BE2C (cell line): ENCODE results near the gene TTBK2. TPM values are rescaled to one million over a fixed set of nuclear protein-coding genes. Genes with fewer than 3 reads are reported as not detected.
A peak's percentile ranks its signal among the peaks of the same experiment; 100 is the strongest.
"Not testable (repeated sequence)": the region's sequence is repeated elsewhere in the genome, so short reads cannot be mapped to it uniquely, and the experiment has no call there.

ENCODE experiments used
- DNase-seq: peaks from one replicate; pipeline ENCODE4 v3.0.0-alpha.2; 2020
- H3K27me3 ChIP-seq: fragments of 250-450 bp; sonication (Bioruptor Pico); 2 replicates; pipeline ENCODE4 v1.5.1; 2020; ENCODE audit warnings: mild to moderate bottlenecking
- H3K36me3 ChIP-seq: fragments of 250-450 bp; sonication (Bioruptor Pico); 2 replicates; pipeline ENCODE4 v1.5.1; 2020; ENCODE audit warnings: mild to moderate bottlenecking
- H3K4me1 ChIP-seq: fragments of 250-450 bp; sonication (Bioruptor Pico); 2 replicates; pipeline ENCODE4 v1.5.1; 2020
- H3K4me3 ChIP-seq: 2 replicates; pipeline ENCODE4 v1.5.1; 2011; ENCODE audit warnings: low read depth, low read length
- H3K9me3 ChIP-seq: fragments of 250-450 bp; sonication (Bioruptor Pico); 2 replicates; pipeline ENCODE4 v1.5.1; 2020
- CTCF ChIP-seq: IDR thresholded peaks from 2 replicates; pipeline ENCODE4 v1.5.1; 2012; ENCODE audit warnings: mild to moderate bottlenecking, low read depth, low read length
- polyA plus RNA-seq: library from polyadenylated mRNA; unstranded; fragments of >200 nt; gene quantifications from one replicate; pipeline ENCODE4 v1.2.1, GENCODE V29; 2012; ENCODE audit warnings: low read depth, missing spikeins; ENCODE audit not compliant: insufficient read length, insufficient read depth

TTBK2 gene
- 5.1 TPM for polyA plus RNA-seq

- DNase-seq = peak; percentile 98
- no peaks in the 10 kb centered on the region for H3K4me1 ChIP-seq
- no peak for TF ChIP-seq CTCF
Observed at GRCh38 chr15:42920519-42921341, at the start of gene TTBK2. Gene TTBK2, minus strand, starts transcription at chr15:42920778. Its CDS starts 42,161 bp downstream, at chr15:42878617.

GRCh38 chr15:42964476-42964875, 43.9 kb upstream of the TTBK2 start:
- DNase-seq = no peak
- peaks cover 43% of the 10 kb centered on the region for H3K36me3 ChIP-seq

More at GRCh38 chr15:42920519-42921341, at the start of gene TTBK2:
- H3K9me3 ChIP-seq = no peaks in the 10 kb centered on the region
- H3K27me3 ChIP-seq = no peaks in the 10 kb centered on the region
- no peaks in the 10 kb centered on the region for H3K36me3 ChIP-seq
- peak within 1 kb of the TSS; percentile 93 for H3K4me3 ChIP-seq

GRCh38 chr15:42955518-42955917, 34.9 kb upstream of the TTBK2 start:
- H3K4me3 ChIP-seq = no peak overlapping the region
- H3K36me3 ChIP-seq = peaks cover 56% of the 10 kb centered on the region
- H3K9me3 ChIP-seq = no peaks in the 10 kb centered on the region
- H3K27me3 ChIP-seq = no peaks in the 10 kb centered on the region
- no peaks in the 10 kb centered on the region for H3K4me1 ChIP-seq
- TF ChIP-seq CTCF = no peak
- DNase-seq = no peak

More at GRCh38 chr15:42964476-42964875, 43.9 kb upstream of the TTBK2 start:
- Histone ChIP-seq H3K4me1 (no peaks in the 10 kb centered on the region), H3K9me3 (no peaks in the 10 kb centered on the region), H3K27me3 (no peaks in the 10 kb centered on the region), H3K4me3 (no peak overlapping the region)
- TF ChIP-seq CTCF = no peak

- Histone ChIP-seq H3K4me1 (no peaks in the 10 kb centered on the region), H3K4me3 (no peak overlapping the region), H3K9me3 (no peaks in the 10 kb centered on the region), H3K36me3 (peaks cover 56% of the 10 kb centered on the region), H3K27me3 (no peaks in the 10 kb centered on the region)
- no peak for DNase-seq
- no peak for TF ChIP-seq CTCF
Observed at GRCh38 chr15:42954291-42954690, 33.7 kb upstream of the TTBK2 start.

- H3K9me3 ChIP-seq, H3K27me3 ChIP-seq, H3K4me1 ChIP-seq, H3K4me3 ChIP-seq, DNase-seq: not testable (repeated sequence)
- peaks cover 72% of the 10 kb centered on the region for H3K36me3 ChIP-seq
Observed at GRCh38 chr15:42948898-42949297, 28.3 kb upstream of the TTBK2 start.

GRCh38 chr15:42940527-42940926, 19.9 kb upstream of the TTBK2 start:
- TF ChIP-seq CTCF = no peak
- Histone ChIP-seq H3K36me3 (peaks cover 17% of the 10 kb centered on the region), H3K4me1 (no peaks in the 10 kb centered on the region), H3K9me3 (no peaks in the 10 kb centered on the region), H3K4me3 (no peak overlapping the region), H3K27me3 (no peaks in the 10 kb centered on the region)
- no peak for DNase-seq
